ENCODE measurements around the gene ICE2. TPM values are rescaled to one million over a fixed set of nuclear protein-coding genes. Genes with fewer than 3 reads are reported as not detected.

The ICE2 gene
- polyA plus RNA-seq, 3 donors: 10.0 to 27.0 (median 24.8) TPM

DNA sequence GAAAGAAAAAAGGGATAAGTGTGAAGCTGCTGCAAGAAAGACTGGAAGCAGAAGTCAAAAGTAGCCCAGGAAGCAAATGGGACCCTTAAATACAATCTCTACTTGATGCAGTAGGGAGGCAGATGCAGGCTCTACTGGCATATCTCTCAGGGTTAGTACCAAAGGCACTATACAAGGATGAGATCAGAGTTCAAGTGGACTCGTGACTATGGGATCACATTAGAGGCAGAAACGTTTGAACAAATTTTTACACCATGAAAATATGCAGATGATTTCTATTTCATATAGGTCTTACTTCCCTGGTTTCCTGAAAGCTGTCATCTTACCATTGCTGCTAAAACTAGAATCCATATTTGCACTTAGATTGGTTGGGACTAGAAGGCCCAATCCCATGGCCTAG lies 53.5 kb downstream of the ICE2 start:
- peaks cover 20% of the 10 kb centered on the region for H3K4me1 Mint-ChIP-seq

GRCh38 chr15:60424006-60424405 lies 54.9 kb downstream of the ICE2 start:
- no peak overlapping the region for H3K9ac ChIP-seq (ENCODE audit: insufficient read depth, low read length, poor library complexity, severe bottlenecking)
- H2AFZ ChIP-seq (ENCODE audit: insufficient read depth, low read depth, low read length, poor library complexity, severe bottlenecking): no peak overlapping the region
- peaks cover 9 to 16% of the 10 kb centered on the region in 2 donors for H3K4me1 ChIP-seq (ENCODE audit: control insufficient read depth in 1 of 2, insufficient read depth in 2 of 2, low read length in 2 of 2)
- intact Hi-C loops (cut with micrococcal nuclease): no loop called here
- H3K27ac Mint-ChIP-seq: peak overlapping the region in 6 of 7 donors; percentile 23 to 75 (median 64)
- peaks cover 20% of the 10 kb centered on the region for H3K4me1 Mint-ChIP-seq
- no peaks in the 10 kb centered on the region for H3K27me3 ChIP-seq (ENCODE audit: control insufficient read depth in 2 of 2, insufficient read depth in 2 of 2, low read length in 2 of 2)
- H3K36me3 Mint-ChIP-seq: peaks cover 33 to 43% of the 10 kb centered on the region in 2 donors
- no peaks in the 10 kb centered on the region for H3K27me3 Mint-ChIP-seq (ENCODE audit: low read depth in 3 of 3)
- H3K9me3 ChIP-seq (replicated peaks in 1 of 2; ENCODE audit: control insufficient read depth in 1 of 2, insufficient read depth in 1 of 2, low read length in 2 of 2): no peaks in the 10 kb centered on the region
- no peak for TF ChIP-seq CTCF (IDR thresholded peaks at IDR 0.05)
- no peak overlapping the region for H3K4me3 ChIP-seq (replicated peaks in 1 of 3; ENCODE audit: low read depth in 2 of 3, low read length in 3 of 3)
- no peaks in the 10 kb centered on the region for H3K79me2 ChIP-seq (ENCODE audit: insufficient read depth, low read length)
- WGBS (ENCODE audit: insufficient coverage): 100% methylated on average over 1 of the region's 1 CpG
- H3K27ac ChIP-seq (ENCODE audit: low read depth in 1 of 2, low read length in 2 of 2): peak overlapping the region in 1 of 2 donors; percentile 39
- no peak overlapping the region for H3K4me2 ChIP-seq (replicated peaks; ENCODE audit: extremely low read depth, low read length, poor library complexity, severe bottlenecking)
- peaks cover 28 to 49% of the 10 kb centered on the region in 2 donors for H3K36me3 ChIP-seq (replicated peaks in 1 of 2; ENCODE audit: control insufficient read depth in 1 of 2, insufficient read depth in 2 of 2, low read length in 2 of 2)
- H3K4me3 Mint-ChIP-seq: no peak overlapping the region
- peak in 2 of 3 donors; percentile 13 to 19 for DNase-seq
- H3K9me3 Mint-ChIP-seq: no peaks in the 10 kb centered on the region
- peaks cover 3% of the 10 kb centered on the region for H4K20me1 ChIP-seq (ENCODE audit: insufficient read depth, low read length)

More for the DNA sequence above, 53.5 kb downstream of the ICE2 start:
- TF ChIP-seq CTCF (IDR thresholded peaks at IDR 0.05): no peak
- H3K4me2 ChIP-seq (replicated peaks; ENCODE audit: extremely low read depth, low read length, poor library complexity, severe bottlenecking): no peak overlapping the region
- whole genome bisulfite sequencing (ENCODE audit: insufficient coverage): no CpG with 5 or more reads among the region's 2 CpGs
- no peaks in the 10 kb centered on the region for H3K9me3 ChIP-seq (replicated peaks in 1 of 2; ENCODE audit: control insufficient read depth in 1 of 2, insufficient read depth in 1 of 2, low read length in 2 of 2)
- no peaks in the 10 kb centered on the region for H3K27me3 ChIP-seq (ENCODE audit: control insufficient read depth in 2 of 2, insufficient read depth in 2 of 2, low read length in 2 of 2)
- no peaks in the 10 kb centered on the region for H3K79me2 ChIP-seq (ENCODE audit: insufficient read depth, low read length)
- Mint-ChIP-seq H3K27ac (peak overlapping the region in 1 of 7 donors; percentile 38), H3K27me3 (ENCODE audit: low read depth in 3 of 3) (no peaks in the 10 kb centered on the region), H3K4me3 (no peak overlapping the region), H3K9me3 (no peaks in the 10 kb centered on the region), H3K36me3 (peaks cover 31 to 36% of the 10 kb centered on the region in 2 donors)
- H2AFZ ChIP-seq (ENCODE audit: insufficient read depth, low read depth, low read length, poor library complexity, severe bottlenecking): no peak overlapping the region
- peaks cover 3% of the 10 kb centered on the region for H4K20me1 ChIP-seq (ENCODE audit: insufficient read depth, low read length)
- peaks cover 9 to 16% of the 10 kb centered on the region in 2 donors for H3K4me1 ChIP-seq (ENCODE audit: control insufficient read depth in 1 of 2, insufficient read depth in 2 of 2, low read length in 2 of 2)
- no peak overlapping the region for H3K4me3 ChIP-seq (replicated peaks in 1 of 3; ENCODE audit: low read depth in 2 of 3, low read length in 3 of 3)
- peak overlapping the region in 1 of 2 donors; percentile 39 for H3K27ac ChIP-seq (ENCODE audit: low read depth in 1 of 2, low read length in 2 of 2)
- intact Hi-C loops (cut with micrococcal nuclease): no loop called here
- no peak for DNase-seq
- H3K9ac ChIP-seq (ENCODE audit: insufficient read depth, low read length, poor library complexity, severe bottlenecking): no peak overlapping the region
- H3K36me3 ChIP-seq (replicated peaks in 1 of 2; ENCODE audit: control insufficient read depth in 1 of 2, insufficient read depth in 2 of 2, low read length in 2 of 2): peaks cover 36 to 60% of the 10 kb centered on the region in 2 donors
